Measurements from ENCODE around the gene SNX25. TPM values are rescaled to one million over a fixed set of nuclear protein-coding genes. Genes with fewer than 3 reads are reported as not detected.
"Not testable (repeated sequence)": the region's sequence is repeated elsewhere in the genome, so short reads cannot be mapped to it uniquely, and the experiment has no call there.

Gene SNX25
- total RNA-seq, 1 donor from 2014 or later = 53.1 TPM

DNA sequence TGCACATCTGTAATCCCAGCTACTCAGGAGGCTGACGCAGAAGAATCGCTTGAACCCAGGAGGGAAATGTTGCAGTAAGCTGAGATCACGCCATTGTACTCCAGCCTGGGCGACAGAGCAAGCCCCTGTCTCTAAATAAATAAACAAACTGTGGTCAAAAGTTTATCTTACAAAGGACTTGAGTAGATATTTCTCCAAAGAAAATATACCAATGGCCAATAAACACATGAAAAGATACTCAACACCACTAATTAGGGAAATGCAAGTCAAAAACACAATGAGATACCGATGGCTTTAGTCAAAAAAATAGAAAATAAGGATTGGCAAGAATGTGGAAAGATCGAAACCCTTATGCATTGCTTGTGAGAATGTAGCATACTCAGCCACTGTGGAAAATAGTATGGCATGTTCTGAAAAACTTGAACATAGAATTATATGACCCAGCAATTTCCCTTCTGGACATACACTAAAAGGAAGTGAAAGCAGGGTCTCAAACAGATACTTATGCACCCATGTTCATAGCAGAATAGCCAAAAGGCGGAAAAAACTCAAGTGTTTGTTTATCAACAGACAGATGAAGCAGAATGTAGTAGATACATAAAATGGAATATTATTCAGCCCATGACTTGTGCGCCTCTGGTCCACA is 3.6 kb upstream of the SNX25 start:
- Mint-ChIP-seq H3K4me1 (peaks cover 55% of the 10 kb centered on the region), H3K4me3 (peak overlapping the region; percentile 32), H3K27me3 (no peaks in the 10 kb centered on the region), H3K36me3 (ENCODE audit: low read depth) (peaks cover 8% of the 10 kb centered on the region), H3K27ac (peak overlapping the region; percentile 54), H3K9me3 (no peaks in the 10 kb centered on the region)
- intact Hi-C loops (cut with micrococcal nuclease) = loop anchor here (2.0 to 10.0 kb wide), 4 partner anchors 351 to 1701 kb away; partner anchors contain the start of genes ACSL1 and ING2
- TF ChIP-seq, protein P1, sequence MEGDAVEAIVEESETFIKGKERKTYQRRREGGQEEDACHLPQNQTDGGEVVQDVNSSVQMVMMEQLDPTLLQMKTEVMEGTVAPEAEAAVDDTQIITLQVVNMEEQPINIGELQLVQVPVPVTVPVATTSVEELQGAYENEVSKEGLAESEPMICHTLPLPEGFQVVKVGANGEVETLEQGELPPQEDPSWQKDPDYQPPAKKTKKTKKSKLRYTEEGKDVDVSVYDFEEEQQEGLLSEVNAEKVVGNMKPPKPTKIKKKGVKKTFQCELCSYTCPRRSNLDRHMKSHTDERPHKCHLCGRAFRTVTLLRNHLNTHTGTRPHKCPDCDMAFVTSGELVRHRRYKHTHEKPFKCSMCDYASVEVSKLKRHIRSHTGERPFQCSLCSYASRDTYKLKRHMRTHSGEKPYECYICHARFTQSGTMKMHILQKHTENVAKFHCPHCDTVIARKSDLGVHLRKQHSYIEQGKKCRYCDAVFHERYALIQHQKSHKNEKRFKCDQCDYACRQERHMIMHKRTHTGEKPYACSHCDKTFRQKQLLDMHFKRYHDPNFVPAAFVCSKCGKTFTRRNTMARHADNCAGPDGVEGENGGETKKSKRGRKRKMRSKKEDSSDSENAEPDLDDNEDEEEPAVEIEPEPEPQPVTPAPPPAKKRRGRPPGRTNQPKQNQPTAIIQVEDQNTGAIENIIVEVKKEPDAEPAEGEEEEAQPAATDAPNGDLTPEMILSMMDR (IDR thresholded peaks at IDR 0.05) = no peak
- POLR2A ChIA-PET = no interaction called here
- no peak for ATAC-seq (ENCODE audit: low read depth)
- CTCF ChIA-PET = no interaction called here
- no peak for DNase-seq

DNA sequence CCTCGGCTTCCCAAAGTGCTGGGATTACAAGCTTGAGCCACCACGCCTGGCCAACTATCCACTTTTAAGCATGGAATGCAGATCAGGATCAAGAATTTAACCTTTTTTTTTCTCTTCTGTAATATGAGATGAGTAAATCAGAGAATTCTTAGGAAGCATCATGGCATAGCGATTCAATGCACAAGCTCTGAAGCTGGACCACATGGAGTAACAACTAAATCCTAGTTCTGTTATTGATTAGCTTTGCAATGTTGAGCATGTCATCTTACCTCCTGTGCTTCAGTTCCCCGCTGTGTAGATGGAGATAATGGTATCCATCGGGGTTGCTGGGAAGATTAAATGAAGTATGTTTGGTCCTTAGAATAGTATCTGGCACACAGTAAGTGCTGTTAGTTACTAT is 1.9 kb upstream of the SNX25 start:
- Mint-ChIP-seq H3K36me3 (ENCODE audit: low read depth) (peaks cover 10% of the 10 kb centered on the region), H3K4me3 (no peak overlapping the region), H3K27me3 (no peaks in the 10 kb centered on the region), H3K27ac (no peak overlapping the region), H3K9me3 (no peaks in the 10 kb centered on the region), H3K4me1 (peaks cover 57% of the 10 kb centered on the region)
- intact Hi-C loops (cut with micrococcal nuclease) = loop anchor here (10.0 kb wide), 2 partner anchors 353 to 383 kb away; partner anchors contain the start of gene ACSL1
- ChIA-PET POLR2A (interaction anchor here (0.8 kb wide), 1 partner anchor 189 kb away, joined by 4 read pairs; the partner anchor contains the start of gene ANKRD37), CTCF (no interaction called here)
- ATAC-seq (ENCODE audit: low read depth) (no peak), DNase-seq (no peak)
- TF ChIP-seq, protein P1 (IDR thresholded peaks at IDR 0.05) = no peak

DNA sequence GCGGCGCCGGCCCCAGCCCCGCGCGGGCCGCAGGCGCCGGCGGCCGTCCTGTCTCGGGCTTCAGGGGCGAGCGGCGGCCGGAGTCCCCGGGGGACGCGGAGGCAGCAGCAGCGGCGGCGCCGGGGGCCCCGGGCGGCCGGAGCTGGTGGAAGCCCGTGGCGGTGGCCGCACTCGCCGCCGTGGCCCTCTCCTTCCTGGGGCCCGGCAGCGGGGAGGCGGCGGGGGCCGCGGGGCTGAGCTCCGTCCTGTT is 379 bp downstream of the SNX25 start:
- ChIA-PET POLR2A (interaction anchor here (1.2 to 2.3 kb wide), 3 partner anchors 10 to 186 kb away, joined by 3 to 15 read pairs (median 12); partner anchors contain the start of genes ANKRD37 and LRP2BP), CTCF (interaction anchor here (1.0 to 1.9 kb wide), 3 partner anchors 56 to 98 kb away, joined by 3 to 5 read pairs (median 4); no protein-coding TSS in a partner anchor)
- not testable (repeated sequence) for H3K4me3 Mint-ChIP-seq; H3K27me3 Mint-ChIP-seq; H3K36me3 Mint-ChIP-seq (ENCODE audit: low read depth); H3K27ac Mint-ChIP-seq; DNase-seq; ATAC-seq (ENCODE audit: low read depth); H3K9me3 Mint-ChIP-seq
- peaks cover 63% of the 10 kb centered on the region for H3K4me1 Mint-ChIP-seq
- intact Hi-C loops (cut with micrococcal nuclease) = loop anchor here (1.0 to 10.0 kb wide), 11 partner anchors 38 to 942 kb away; partner anchors contain the start of genes ACSL1, CCDC110, CENPU and IRF2

DNA sequence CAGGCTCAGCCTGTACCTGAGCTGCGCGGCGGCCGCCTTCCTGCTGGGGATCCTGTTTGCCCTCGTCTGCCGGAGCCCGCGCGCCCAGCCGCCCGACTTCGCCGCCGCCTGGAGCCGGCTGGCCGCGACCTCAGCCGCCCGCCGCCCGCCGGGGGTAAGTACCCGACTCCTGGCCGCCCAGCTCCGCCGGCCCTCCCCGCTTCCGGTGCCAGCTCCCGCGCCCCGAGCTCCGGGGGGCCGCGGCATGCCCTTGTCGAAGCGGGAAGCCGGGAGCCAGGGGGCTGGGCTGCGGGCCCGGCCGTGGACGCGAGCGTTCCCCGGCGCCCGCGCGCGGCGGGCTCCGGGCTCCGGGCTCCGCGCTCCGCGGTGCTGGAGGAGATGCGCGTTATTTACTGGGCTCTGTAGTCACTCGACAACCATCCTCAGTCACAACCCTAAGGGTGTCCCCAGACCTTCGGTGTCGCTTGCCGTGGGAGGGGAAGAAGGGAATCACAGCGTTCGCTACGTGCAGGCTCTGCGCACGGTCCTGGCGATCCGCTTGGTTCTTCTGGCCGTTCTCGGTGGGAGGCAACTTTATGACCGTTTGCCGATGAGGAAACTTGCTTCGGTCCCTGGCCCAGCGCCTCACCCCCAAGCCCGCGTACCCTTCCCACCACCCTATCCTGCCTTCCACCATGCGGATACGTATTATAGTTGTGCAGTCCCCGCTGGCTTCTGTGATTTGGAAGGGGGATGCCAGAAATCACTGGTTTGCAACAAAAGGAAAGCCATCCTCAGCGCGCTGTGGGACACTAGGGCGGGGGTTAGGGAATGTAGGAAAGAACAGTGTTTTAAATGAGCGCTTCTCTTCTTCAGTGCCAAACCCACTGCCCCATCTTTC is 944 bp downstream of the SNX25 start:
- peak; percentile 14 for ATAC-seq (ENCODE audit: low read depth)
- intact Hi-C loops (cut with micrococcal nuclease) = loop anchor here (2.0 to 10.0 kb wide), 6 partner anchors 37 to 943 kb away; partner anchors contain the start of genes CENPU and IRF2
- H3K36me3 Mint-ChIP-seq (ENCODE audit: low read depth) = peaks cover 8% of the 10 kb centered on the region

DNA sequence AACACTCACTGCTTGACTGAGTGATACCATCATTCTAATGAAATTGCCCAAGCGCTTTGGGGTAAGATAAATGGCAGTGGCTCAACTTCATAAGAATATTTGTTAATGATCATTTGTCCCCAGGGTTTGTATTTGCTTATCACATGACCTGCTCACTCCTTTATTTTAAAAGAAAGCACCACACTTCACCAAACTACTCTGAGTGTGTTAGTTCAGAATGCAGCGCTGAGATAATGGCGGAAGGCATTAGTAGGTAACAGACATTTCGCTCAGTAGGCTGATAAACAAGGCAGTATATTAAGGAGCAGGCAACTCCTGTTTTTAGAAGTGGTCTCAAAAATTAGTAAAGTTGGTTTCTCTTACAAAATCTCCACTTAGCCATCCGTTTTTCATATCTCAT is 1.6 kb downstream of the SNX25 start:
- peaks cover 8% of the 10 kb centered on the region for H3K36me3 Mint-ChIP-seq (ENCODE audit: low read depth)
- ChIA-PET CTCF (no interaction called here), POLR2A (interaction anchor here (2.3 kb wide), 1 partner anchor 9 kb away, joined by 15 read pairs; no protein-coding TSS in a partner anchor)
- ATAC-seq (ENCODE audit: low read depth) = no peak
- H3K4me1 Mint-ChIP-seq = peaks cover 60% of the 10 kb centered on the region
- peak overlapping the region; percentile 95 for H3K4me3 Mint-ChIP-seq
- peak overlapping the region; percentile 94 for H3K27ac Mint-ChIP-seq
- no peaks in the 10 kb centered on the region for H3K9me3 Mint-ChIP-seq
- no peaks in the 10 kb centered on the region for H3K27me3 Mint-ChIP-seq
- TF ChIP-seq, protein P1 (IDR thresholded peaks at IDR 0.05) = no peak
- DNase-seq = no peak
- intact Hi-C loops (cut with micrococcal nuclease) = loop anchor here (2.0 to 10.0 kb wide), 6 partner anchors 36 to 944 kb away; partner anchors contain the start of genes CENPU and IRF2

More for the DNA sequence above, 944 bp downstream of the SNX25 start:
- ChIA-PET POLR2A (interaction anchor here (2.0 to 2.3 kb wide), 2 partner anchors 9 to 185 kb away, joined by 12 to 15 read pairs; partner anchors contain the start of genes ANKRD37 and LRP2BP), CTCF (interaction anchor here (1.0 to 1.9 kb wide), 3 partner anchors 56 to 97 kb away, joined by 3 to 5 read pairs (median 4); no protein-coding TSS in a partner anchor)
- Mint-ChIP-seq H3K27ac (peak overlapping the region; percentile 94), H3K27me3 (no peaks in the 10 kb centered on the region), H3K4me3 (peak overlapping the region; percentile 95), H3K9me3 (no peaks in the 10 kb centered on the region), H3K4me1 (peaks cover 62% of the 10 kb centered on the region)
- peak; percentile 59 for DNase-seq
- TF ChIP-seq, protein P1 (IDR thresholded peaks at IDR 0.05) = no peak

All from activated B cell treated with CpG ODN at 0.5 μM for 24 hours (primary cell).